Stimulated activated naive CD8-positive, alpha-beta T cell treated with anti-CD3 and anti-CD28 coated beads, Interleukin-15, amount 100 ng/mL, for 72 hours (primary cell): ENCODE measurements around the gene TSHZ2.
"Not testable (repeated sequence)": the region's sequence is repeated elsewhere in the genome, so short reads cannot be mapped to it uniquely, and the experiment has no call there.

Source experiments
- ATAC-seq: fragments of 150-1000 bp; cut with Tn5 transposase; 2 replicates; pipeline ENCODE4 v1.10.0; 2021; ENCODE audit warnings: mild to moderate bottlenecking, moderate library complexity
- DNase-seq, 2 donors: peaks; one replicate each; pipeline ENCODE4 v3.0.0; 2021 to 2022
- H3K27ac Mint-ChIP-seq, 2 donors: one replicate each; pipeline ENCODE4 v1.8.0; 2022; ENCODE audit warnings: mild to moderate bottlenecking in 2 of 2, mixed read lengths in 2 of 2, moderate library complexity in 2 of 2
- H3K27me3 Mint-ChIP-seq: one replicate; pipeline ENCODE4 v1.8.0; 2022; ENCODE audit warnings: mixed read lengths
- H3K4me1 Mint-ChIP-seq: one replicate; pipeline ENCODE4 v1.8.0; 2022; ENCODE audit warnings: mild to moderate bottlenecking, mixed read lengths
- H3K4me3 Mint-ChIP-seq, 2 donors: one replicate each; pipeline ENCODE4 v1.8.0; 2022; ENCODE audit warnings: mild to moderate bottlenecking in 2 of 2, mixed read lengths in 2 of 2, moderate library complexity in 1 of 2
- H3K9me3 Mint-ChIP-seq, 2 donors: one replicate each; pipeline ENCODE4 v1.8.0; 2022; ENCODE audit warnings: mixed read lengths in 2 of 2

Gene TSHZ2

DNA sequence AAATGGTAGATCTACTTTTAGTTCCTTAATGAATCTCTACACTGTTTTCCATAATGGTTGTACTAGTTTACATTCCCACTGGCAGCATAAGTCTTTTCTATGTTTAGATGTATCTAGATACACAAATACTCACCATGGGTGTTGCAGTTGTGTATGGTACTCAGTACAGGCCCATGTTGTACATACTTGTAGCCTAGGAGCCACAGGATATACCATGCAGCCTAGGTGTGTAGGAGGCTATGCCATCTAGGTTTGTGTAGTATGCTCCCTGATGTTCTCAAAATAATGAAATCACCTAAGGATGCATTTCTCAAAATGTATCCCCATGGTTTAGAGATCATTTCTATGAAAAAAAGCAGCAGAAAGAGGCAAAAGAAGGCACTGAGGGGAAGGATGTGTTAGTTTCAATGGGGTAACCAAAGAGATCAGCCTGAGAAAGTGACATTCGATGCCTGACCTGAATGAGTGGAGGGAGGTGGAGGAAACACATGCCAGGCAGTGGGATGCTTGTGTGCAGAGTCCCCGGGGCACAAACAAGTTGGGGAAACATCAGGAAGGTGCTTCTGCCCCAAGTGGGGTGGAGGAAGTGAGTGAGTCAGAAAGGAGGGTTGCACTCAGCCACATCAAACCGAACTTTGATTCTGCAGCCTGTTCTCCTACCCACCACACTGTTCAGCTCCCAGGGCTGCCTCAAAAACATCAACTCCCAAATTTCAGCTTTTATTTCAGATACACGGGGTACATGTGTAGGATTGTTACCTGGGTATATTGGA is 430.3 kb downstream of the TSHZ2 start:
- no peaks in the 10 kb centered on the region for H3K9me3 Mint-ChIP-seq
- H3K4me1 Mint-ChIP-seq, result peaks cover 30% of the 10 kb centered on the region
- H3K27ac Mint-ChIP-seq, result peak overlapping the region in 1 of 2 donors; percentile 36
- H3K27me3 Mint-ChIP-seq, result no peaks in the 10 kb centered on the region
- ATAC-seq (peak; percentile 58), DNase-seq (peak in 1 of 2 donors; percentile 11)
- H3K4me3 Mint-ChIP-seq, result no peak overlapping the region

DNA sequence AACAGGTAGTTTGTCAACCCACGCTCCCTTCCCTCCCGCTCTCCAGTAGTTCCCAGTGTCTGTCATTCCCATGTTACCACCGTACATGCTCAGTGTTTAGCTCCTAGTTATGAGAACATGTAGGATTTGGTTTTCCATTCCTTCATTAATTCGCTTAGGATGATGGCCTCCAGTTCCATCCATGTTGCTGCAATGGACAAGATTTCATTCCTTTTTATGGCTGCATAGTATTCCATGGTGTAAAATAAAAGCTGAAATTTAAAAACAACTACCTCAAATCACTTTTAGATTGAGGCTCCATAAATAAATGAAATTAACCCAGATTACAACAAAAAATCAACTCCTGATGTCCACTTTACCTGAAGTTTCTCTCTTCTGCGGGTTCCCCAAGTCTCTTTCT is 430.9 kb downstream of the TSHZ2 start:
- ATAC-seq (no peak), DNase-seq (no peak)
- Mint-ChIP-seq H3K4me1 (peaks cover 30% of the 10 kb centered on the region), H3K4me3 (no peak overlapping the region), H3K9me3 (no peaks in the 10 kb centered on the region), H3K27me3 (no peaks in the 10 kb centered on the region), H3K27ac (no peak overlapping the region)

- H3K27me3 Mint-ChIP-seq, result no peaks in the 10 kb centered on the region
- ATAC-seq (no peak), DNase-seq (no peak)
- peaks cover 21% of the 10 kb centered on the region for H3K4me1 Mint-ChIP-seq
- peak overlapping the region in 1 of 2 donors; percentile 50 for H3K27ac Mint-ChIP-seq
- H3K4me3 Mint-ChIP-seq, result no peak overlapping the region
- H3K9me3 Mint-ChIP-seq, result no peaks in the 10 kb centered on the region
Observed at GRCh38 chr20:53405139-53405538, 433.0 kb downstream of the TSHZ2 start.

DNA sequence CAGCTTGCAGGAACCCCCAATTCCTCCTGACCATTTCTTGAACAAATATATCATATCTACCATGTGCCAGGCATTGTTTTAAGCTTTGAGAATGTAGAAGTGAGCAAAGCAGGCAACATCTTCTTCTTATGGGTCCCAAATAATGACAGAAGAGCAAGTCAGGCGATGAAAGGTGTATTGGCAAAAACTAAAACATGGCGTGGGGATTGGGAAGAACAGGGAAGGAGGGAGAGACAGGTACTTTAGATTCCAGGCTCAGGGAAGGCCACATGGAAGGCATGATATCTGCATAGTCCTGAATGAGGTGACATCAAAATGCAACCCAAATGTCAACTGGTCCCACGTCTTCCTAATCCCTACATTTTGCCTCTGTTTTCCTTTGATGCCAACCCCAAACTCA is 434.4 kb downstream of the TSHZ2 start:
- Mint-ChIP-seq H3K9me3 (no peaks in the 10 kb centered on the region), H3K4me1 (peaks cover 12% of the 10 kb centered on the region), H3K27ac (no peak overlapping the region), H3K4me3 (no peak overlapping the region), H3K27me3 (no peaks in the 10 kb centered on the region)
- ATAC-seq (no peak), DNase-seq (no peak)

- Mint-ChIP-seq H3K27ac (no peak overlapping the region), H3K27me3 (no peaks in the 10 kb centered on the region), H3K4me3 (no peak overlapping the region), H3K9me3 (no peaks in the 10 kb centered on the region), H3K4me1 (peaks cover 11% of the 10 kb centered on the region)
- DNase-seq, result no peak
- no peak for ATAC-seq
Observed at GRCh38 chr20:53408691-53409446, 436.7 kb downstream of the TSHZ2 start.

DNA sequence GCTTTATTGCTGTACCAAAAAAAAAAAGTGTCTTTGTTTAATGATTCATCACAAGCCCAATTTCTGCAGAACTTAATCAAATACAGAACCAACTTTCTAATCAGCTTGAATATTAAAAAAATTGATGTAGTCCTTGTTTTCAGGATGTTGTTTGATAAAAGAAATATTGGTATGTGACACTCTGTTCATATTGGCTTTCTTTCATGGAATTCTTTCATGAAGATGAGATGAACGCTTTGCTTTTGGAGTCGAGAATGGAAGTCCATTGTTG is 437.2 kb downstream of the TSHZ2 start:
- DNase-seq (no peak), ATAC-seq (no peak)
- Mint-ChIP-seq H3K4me1 (peaks cover 11% of the 10 kb centered on the region), H3K27me3 (no peaks in the 10 kb centered on the region), H3K9me3 (no peaks in the 10 kb centered on the region), H3K27ac (no peak overlapping the region), H3K4me3 (no peak overlapping the region)

GRCh38 chr20:53411129-53411528 is 439.0 kb downstream of the TSHZ2 start:
- Mint-ChIP-seq H3K27ac (no peak overlapping the region), H3K4me1 (peaks cover 11% of the 10 kb centered on the region), H3K4me3 (no peak overlapping the region), H3K9me3 (no peaks in the 10 kb centered on the region), H3K27me3 (no peaks in the 10 kb centered on the region)
- no peak for ATAC-seq
- DNase-seq, result no peak

- Mint-ChIP-seq H3K4me1 (peaks cover 11% of the 10 kb centered on the region), H3K27me3 (no peaks in the 10 kb centered on the region), H3K4me3 (no peak overlapping the region), H3K27ac (no peak overlapping the region), H3K9me3 (no peaks in the 10 kb centered on the region)
- no peak for DNase-seq
- ATAC-seq, result no peak
Observed at GRCh38 chr20:53411891-53412290, 439.7 kb downstream of the TSHZ2 start.

GRCh38 chr20:53412577-53413185 is 440.5 kb downstream of the TSHZ2 start:
- Mint-ChIP-seq H3K27ac (peak overlapping the region in 1 of 2 donors; percentile 39), H3K4me3 (peak overlapping the region; percentile 40 to 67), H3K4me1 (peaks cover 11% of the 10 kb centered on the region), H3K27me3 (no peaks in the 10 kb centered on the region), H3K9me3 (no peaks in the 10 kb centered on the region)
- DNase-seq (no peak), ATAC-seq (no peak)

GRCh38 chr20:53413186-53413631 is 441.1 kb downstream of the TSHZ2 start:
- peak; percentile 50 to 68 for DNase-seq
- Mint-ChIP-seq H3K4me3 (peak overlapping the region; percentile 40 to 67), H3K27ac (peak overlapping the region in 1 of 2 donors; percentile 31), H3K27me3 (no peaks in the 10 kb centered on the region), H3K4me1 (peaks cover 11% of the 10 kb centered on the region), H3K9me3 (no peaks in the 10 kb centered on the region)
- ATAC-seq, result peak; percentile 80

- H3K27ac Mint-ChIP-seq, ATAC-seq, H3K27me3 Mint-ChIP-seq, H3K9me3 Mint-ChIP-seq, DNase-seq, H3K4me3 Mint-ChIP-seq: not testable (repeated sequence)
- H3K4me1 Mint-ChIP-seq, result peaks cover 11% of the 10 kb centered on the region
Observed at GRCh38 chr20:53413845-53414244, 441.7 kb downstream of the TSHZ2 start.

- no peak overlapping the region for H3K27ac Mint-ChIP-seq
- H3K27me3 Mint-ChIP-seq, result no peaks in the 10 kb centered on the region
- H3K9me3 Mint-ChIP-seq, result peaks cover 0 to 5% of the 10 kb centered on the region in 2 donors
- H3K4me3 Mint-ChIP-seq, result no peak overlapping the region
- no peak for ATAC-seq
- DNase-seq, result no peak
- peaks cover 5% of the 10 kb centered on the region for H3K4me1 Mint-ChIP-seq
Observed at GRCh38 chr20:53419693-53420460, 447.7 kb downstream of the TSHZ2 start.

GRCh38 chr20:53421343-53421742 is 449.2 kb downstream of the TSHZ2 start:
- H3K27ac Mint-ChIP-seq, result no peak overlapping the region
- H3K27me3 Mint-ChIP-seq, result no peaks in the 10 kb centered on the region
- H3K4me1 Mint-ChIP-seq, result peaks cover 5% of the 10 kb centered on the region
- H3K9me3 Mint-ChIP-seq, result peaks cover 0 to 6% of the 10 kb centered on the region in 2 donors
- no peak overlapping the region for H3K4me3 Mint-ChIP-seq
- ATAC-seq (no peak), DNase-seq (no peak)

- Mint-ChIP-seq H3K27me3 (no peaks in the 10 kb centered on the region), H3K27ac (no peak overlapping the region), H3K4me1 (peaks cover 5% of the 10 kb centered on the region), H3K4me3 (no peak overlapping the region), H3K9me3 (peaks cover 0 to 6% of the 10 kb centered on the region in 2 donors)
- DNase-seq, result no peak
- no peak for ATAC-seq
Observed at GRCh38 chr20:53422039-53422438, 449.9 kb downstream of the TSHZ2 start.

DNA sequence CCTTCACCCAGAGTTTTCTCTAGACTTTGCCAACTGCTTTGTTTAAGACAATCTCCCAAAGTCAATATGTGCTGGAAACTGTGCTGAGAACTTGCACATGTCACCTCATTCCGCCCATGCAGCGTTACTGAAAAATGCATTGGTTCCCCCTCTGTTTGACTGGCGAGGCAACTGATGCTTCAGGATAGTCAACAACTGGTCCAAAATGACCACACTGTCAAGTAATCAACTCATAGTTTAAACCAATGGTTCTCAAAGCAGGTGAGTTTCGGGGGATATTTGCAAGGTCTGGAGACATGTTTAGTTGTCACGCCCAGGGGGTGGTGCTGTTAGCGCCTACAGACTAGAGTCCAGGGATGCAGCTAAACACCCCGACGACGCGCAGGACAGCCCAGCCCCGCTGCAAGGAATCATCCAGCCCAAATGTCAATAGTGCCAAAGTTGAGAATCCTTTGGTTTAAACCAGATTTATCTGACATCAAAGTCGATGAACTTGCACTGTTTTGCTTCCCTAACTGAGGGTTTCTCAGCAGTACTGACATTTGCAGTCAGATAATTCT is 451.5 kb downstream of the TSHZ2 start:
- H3K27ac Mint-ChIP-seq, result no peak overlapping the region
- ATAC-seq, result no peak
- H3K27me3 Mint-ChIP-seq, result no peaks in the 10 kb centered on the region

More for the DNA sequence above, 451.5 kb downstream of the TSHZ2 start:
- no peak overlapping the region for H3K4me3 Mint-ChIP-seq
- H3K9me3 Mint-ChIP-seq, result peaks cover 0 to 6% of the 10 kb centered on the region in 2 donors
- no peak for DNase-seq
- H3K4me1 Mint-ChIP-seq, result peaks cover 8% of the 10 kb centered on the region
